Measurements from ENCODE around the gene CIDEC.

CIDEC gene

GRCh38 chr3:9846931-9847488 lies 33.0 kb downstream of the CIDEC start:
- no peak for DNase-seq (ENCODE audit: low read depth in 2 of 2)

- no peak for DNase-seq (ENCODE audit: low read depth in 2 of 2)
These were observed 33.8 kb downstream of the CIDEC start for GRCh38 chr3:9846231-9846630.

GRCh38 chr3:9843715-9844438 lies 36.2 kb downstream of the CIDEC start, which contains the start of gene RPUSD3:
Gene RPUSD3, minus strand, starts transcription at chr3:9844008. Its CDS starts 18 bp downstream, at chr3:9843990.
- peak; percentile 92 to 97 for DNase-seq (ENCODE audit: low read depth in 2 of 2)

GRCh38 chr3:9841015-9841414 lies 39.0 kb downstream of the CIDEC start:
- DNase-seq (ENCODE audit: low read depth in 2 of 2): no peak

- DNase-seq (ENCODE audit: low read depth in 2 of 2): no peak
These were observed 41.2 kb downstream of the CIDEC start for GRCh38 chr3:9838856-9839255.

- no peak for DNase-seq (ENCODE audit: low read depth in 2 of 2)
These were observed 42.1 kb downstream of the CIDEC start for GRCh38 chr3:9837701-9838582.

- DNase-seq (ENCODE audit: low read depth in 2 of 2): no peak
These were observed 45.3 kb downstream of the CIDEC start for GRCh38 chr3:9834520-9835380.

GRCh38 chr3:9833078-9833477 lies 47.0 kb downstream of the CIDEC start:
- DNase-seq (ENCODE audit: low read depth in 2 of 2): no peak

- no peak for DNase-seq (ENCODE audit: low read depth in 2 of 2)
These were observed 48.8 kb downstream of the CIDEC start for GRCh38 chr3:9831253-9831652.

- DNase-seq (ENCODE audit: low read depth in 2 of 2): no peak
These were observed 51.0 kb downstream of the CIDEC start for GRCh38 chr3:9828801-9829755.

GRCh38 chr3:9826815-9827573 lies 53.1 kb downstream of the CIDEC start:
- DNase-seq (ENCODE audit: low read depth in 2 of 2): no peak

GRCh38 chr3:9825451-9826040 lies 54.5 kb downstream of the CIDEC start:
- DNase-seq (ENCODE audit: low read depth in 2 of 2): no peak

- DNase-seq (ENCODE audit: low read depth in 2 of 2): no peak
These were observed 59.1 kb downstream of the CIDEC start for GRCh38 chr3:9820946-9821345.

GRCh38 chr3:9820543-9820942 lies 59.5 kb downstream of the CIDEC start:
- no peak for DNase-seq (ENCODE audit: low read depth in 2 of 2)

- DNase-seq (ENCODE audit: low read depth in 2 of 2): no peak
These were observed 61.3 kb downstream of the CIDEC start for GRCh38 chr3:9818666-9819335.

GRCh38 chr3:9817436-9817835 lies 62.6 kb downstream of the CIDEC start:
- DNase-seq (ENCODE audit: low read depth in 2 of 2): no peak
